NCI-H446 (cell line): ENCODE results near the gene ZNFX1.

ENCODE experiments used
- DNase-seq, 2 experiments: peaks; one replicate each; lab custom pipeline; 2025; lab: John Stamatoyannopoulos, UW

Gene ZNFX1

GRCh38 chr20:49278818-49279676, 1.2 kb upstream of the ZNFX1 start:
- DNase-seq = peak in 1 of 2 experiments; percentile 50

DNA sequence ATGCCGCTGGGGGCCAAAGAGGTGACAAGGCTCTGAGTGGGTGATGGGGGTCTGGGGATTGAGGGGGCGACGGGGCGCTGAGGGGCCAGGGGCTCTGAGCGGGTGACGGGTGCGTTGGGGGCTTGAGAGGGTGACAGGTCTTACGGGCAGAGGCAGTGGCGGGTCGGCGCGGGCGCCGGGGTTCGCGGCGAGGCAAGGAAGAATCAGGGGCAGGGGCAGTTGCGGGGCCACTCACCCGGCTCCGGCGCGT, 146 bp downstream of the ZNFX1 start:
- no peak for DNase-seq

- DNase-seq = no peak
Observed at GRCh38 chr20:49276961-49277785, 684 bp downstream of the ZNFX1 start.

- DNase-seq = peak; percentile 41 to 78
Observed at GRCh38 chr20:49276161-49276960, 1.5 kb downstream of the ZNFX1 start.

DNA sequence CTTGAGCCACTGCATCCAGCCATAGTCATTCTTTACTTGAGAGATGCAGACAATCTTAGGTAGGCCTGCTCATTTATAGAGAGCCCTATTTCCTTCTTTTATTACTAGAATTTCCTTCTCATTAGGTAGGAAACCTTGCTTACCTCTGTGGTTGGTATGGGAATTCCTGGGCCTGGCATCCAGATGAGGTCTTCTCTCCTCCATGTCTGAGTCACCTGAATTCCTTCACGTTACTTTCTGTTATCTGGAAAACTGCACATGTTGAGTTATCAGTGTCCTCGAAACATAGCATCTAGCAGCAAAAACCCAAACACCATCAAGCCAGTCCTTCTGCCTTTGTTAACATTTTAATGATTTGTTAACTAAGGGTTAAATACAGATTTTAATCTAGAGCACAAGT, 2.2 kb downstream of the ZNFX1 start:
- DNase-seq = no peak

DNA sequence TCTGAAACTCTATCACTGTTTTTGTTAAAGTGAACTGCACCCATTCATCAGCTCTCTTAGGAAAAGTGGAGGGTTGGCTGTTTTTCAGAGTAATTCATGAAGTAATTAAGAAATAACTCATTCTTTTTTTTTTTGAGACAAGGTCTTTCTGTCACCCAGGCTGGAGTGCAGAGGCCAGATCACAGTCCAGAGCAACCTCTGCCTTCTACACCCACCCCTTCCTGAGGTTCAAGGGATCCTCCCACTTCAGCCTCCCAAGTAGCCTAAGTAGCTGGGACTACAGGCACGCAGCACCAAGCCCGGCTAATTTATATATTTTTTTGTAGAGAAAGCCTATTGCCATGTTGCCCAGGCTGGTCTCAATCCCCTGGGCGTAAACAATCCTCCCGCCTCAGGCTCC, 2.6 kb downstream of the ZNFX1 start:
- no peak for DNase-seq

DNA sequence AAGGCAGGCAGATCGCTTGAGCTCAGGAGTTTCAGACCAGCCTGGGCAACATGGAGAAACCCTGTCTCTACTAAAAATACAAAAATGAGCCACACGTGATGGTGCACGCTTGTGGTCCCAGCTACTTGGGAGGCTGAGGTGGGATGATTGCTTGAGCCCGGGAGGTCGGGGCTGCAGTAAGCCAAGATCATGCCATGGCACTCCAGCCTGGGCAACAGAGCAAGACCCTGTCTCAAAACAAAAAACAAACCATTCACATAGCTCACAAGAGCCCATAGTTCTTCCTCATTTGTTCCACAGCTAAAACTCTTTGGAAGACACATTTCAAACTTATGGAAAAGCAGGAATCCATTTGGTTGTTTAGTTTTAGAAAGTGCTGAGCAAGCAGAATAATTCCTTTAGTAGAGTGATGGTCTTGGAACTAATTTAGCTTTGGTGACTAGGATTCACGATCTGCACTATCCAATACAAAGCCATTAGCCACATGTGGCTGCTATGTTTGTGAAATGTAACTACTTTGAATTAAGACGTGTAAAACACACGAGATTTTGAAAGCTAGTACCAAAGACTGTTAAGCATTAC, 4.1 kb downstream of the ZNFX1 start:
- no peak for DNase-seq

DNA sequence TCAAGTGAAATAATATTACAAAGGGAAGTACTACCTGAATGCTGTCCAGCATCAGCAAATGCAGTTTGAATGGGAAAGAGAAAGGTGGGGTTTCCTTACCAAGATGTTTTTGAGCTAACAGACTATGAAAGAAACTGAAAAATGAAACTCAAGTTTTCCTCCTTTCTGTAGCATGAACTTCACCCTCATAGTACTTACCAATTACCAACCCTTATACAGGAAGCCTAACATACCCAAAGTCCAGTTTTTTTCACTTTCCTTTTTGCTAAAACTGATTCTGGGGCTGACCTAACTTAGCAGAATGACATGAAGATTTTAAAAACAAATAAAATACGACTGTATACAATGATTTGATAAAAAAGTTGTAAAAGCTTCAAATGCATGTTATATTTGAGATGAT, 5.2 kb downstream of the ZNFX1 start:
- no peak for DNase-seq

DNA sequence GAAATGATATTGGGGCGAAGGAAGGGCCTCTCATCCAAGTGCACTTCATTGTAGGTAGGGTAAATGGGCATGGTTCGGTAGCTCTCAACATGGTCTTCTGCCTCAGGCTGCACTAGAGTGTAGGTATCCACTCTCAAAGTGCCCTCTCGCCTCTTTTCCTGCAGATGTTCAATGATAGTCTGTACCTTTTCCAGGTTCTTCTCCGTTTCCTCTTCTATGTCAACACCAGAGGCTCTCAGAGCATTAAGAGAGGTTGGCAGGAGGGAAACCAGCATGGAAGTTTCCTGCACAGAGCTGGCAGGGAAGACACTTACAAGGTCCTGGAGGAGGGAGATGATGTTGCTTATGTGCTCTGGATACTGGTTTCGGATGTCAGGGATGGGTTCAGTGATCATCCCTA, 7.1 kb downstream of the ZNFX1 start:
- no peak for DNase-seq

DNA sequence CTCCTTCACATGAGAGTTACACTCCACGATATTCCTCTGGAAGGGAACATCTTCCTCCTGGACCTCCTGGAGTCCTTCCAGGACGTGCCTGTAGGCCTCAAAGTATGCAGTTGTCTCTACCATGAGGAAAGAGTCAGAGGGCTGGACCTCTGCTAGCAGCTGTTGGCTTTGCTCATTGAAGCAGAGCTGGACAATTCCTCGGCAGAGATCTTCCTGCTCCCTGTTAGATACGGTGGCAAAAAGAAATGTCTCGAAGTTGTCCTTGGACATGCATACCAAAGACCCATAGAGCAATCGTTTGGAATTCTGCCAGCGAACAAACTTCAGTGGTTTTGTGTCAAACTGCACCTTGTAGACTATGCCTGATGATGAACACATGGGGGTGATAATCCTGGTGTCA, 7.7 kb downstream of the ZNFX1 start:
- DNase-seq = no peak

DNA sequence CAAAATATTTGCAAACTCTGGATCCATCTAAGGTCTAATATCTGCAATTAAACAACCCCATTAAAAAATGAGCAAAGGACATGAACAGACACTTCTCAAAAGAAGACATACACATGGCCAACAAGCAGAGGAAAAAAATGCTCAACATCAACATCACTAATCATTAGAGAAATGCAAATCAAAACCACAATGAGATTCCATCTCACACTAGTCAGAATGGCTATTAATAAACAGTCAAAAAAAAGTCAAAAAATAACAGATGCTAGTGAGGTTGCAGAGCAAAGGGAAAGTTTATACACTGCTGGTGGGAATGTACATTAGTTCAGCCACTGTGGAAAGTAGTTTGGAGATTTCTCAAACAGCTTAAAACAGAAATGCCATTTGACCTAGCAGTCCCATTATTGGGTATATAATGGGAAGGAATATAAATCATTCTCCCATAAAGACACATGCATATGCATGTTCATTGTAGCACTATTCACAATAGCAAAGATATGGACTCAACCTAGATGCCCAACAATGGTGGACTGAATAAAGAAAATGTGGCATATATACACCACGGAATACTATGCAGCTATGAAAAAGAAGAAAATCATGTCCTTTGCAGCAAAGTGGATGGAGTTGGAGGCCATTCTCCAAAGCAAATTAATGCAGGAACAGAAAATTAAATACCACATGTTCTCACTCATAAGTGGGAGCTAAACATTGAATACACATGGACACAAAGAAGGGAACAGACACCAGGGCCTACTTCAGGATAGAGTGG, 9.1 kb downstream of the ZNFX1 start:
- DNase-seq = no peak

GRCh38 chr20:49267327-49267726, 10.5 kb downstream of the ZNFX1 start:
- DNase-seq = no peak

DNA sequence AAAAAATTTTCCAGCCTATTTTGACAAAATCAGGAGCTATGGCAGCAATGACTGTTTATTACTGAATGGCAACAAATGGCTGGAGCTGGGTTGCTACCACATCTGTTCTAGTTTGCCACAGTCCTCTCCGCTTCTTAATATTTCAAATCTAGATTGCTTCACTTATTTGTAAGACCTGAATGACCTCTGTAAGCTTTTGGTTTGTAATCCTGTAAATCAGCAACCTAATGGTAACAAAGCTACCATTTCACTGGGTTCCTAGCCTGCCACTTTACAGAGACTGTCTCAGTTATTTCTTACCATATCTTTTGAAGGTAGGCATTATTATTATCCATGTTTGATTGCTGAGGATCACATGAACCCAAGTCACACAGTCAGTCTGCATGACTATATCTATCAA, 15.4 kb downstream of the ZNFX1 start:
- no peak for DNase-seq

- no peak for DNase-seq
Observed at GRCh38 chr20:49261173-49261572, 16.7 kb downstream of the ZNFX1 start.

DNA sequence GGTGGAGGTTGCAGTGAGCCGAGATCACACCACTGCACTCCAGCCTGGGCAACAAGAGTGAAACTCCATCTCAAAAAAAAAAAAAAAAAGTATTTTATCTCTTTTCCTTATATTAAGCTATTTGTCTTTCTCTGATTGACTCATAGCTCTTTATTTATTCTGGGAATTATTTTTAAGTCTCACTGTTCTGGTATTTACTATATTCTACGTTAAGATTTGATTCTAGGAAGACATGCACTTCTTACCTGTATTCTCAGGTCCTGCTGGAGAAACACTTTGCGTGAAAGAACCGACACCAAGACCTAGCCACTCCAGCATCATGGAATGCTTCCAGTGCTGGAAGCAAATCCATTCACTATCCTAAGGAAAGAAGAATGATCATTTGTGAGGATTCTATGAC, 17.6 kb downstream of the ZNFX1 start:
- DNase-seq = no peak

GRCh38 chr20:49259799-49260198, 18.1 kb downstream of the ZNFX1 start:
- no peak for DNase-seq

GRCh38 chr20:49259284-49259683, 18.6 kb downstream of the ZNFX1 start:
- no peak for DNase-seq

DNA sequence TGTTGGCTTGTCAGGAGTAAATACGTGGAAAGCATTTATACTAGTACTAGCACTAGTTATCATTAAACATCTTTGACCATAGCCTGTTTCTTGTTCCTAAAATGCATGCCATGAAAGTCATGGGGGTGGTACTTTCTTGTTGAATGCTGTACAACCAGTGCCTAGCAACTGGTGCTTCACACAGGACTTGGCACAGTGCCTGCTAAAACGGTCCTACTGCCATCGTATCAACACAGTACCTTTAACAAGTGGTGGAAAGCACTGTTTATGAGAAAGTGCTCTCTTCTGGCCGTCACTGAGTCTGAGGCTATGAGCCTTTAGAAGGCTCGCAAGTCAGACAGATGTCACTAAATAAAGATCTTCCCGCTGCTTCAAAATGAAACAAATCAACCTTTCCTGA, 21.6 kb downstream of the ZNFX1 start:
- DNase-seq = no peak

- DNase-seq = no peak
Observed at GRCh38 chr20:49252556-49253350, 25.1 kb downstream of the ZNFX1 start.

- DNase-seq = no peak
Observed at GRCh38 chr20:49248879-49249665, 28.8 kb downstream of the ZNFX1 start.
